GM19023 (cell line): ENCODE data around the gene KLHDC9.

Source experiments
- ATAC-seq: cut with Tn5 transposase; IDR thresholded peaks from one replicate; pipeline ENCODE4 v1.9.1; 2021; ENCODE audit warnings: mild to moderate bottlenecking, moderate library complexity; ENCODE audit not compliant: unreplicated experiment

Gene KLHDC9

GRCh38 chr1:161076410-161076809, 21.8 kb upstream of the KLHDC9 start:
- no peak for ATAC-seq

GRCh38 chr1:161077426-161077825, 20.7 kb upstream of the KLHDC9 start:
- no peak for ATAC-seq

- no peak for ATAC-seq
Observed at GRCh38 chr1:161079436-161080110, 18.6 kb upstream of the KLHDC9 start.

GRCh38 chr1:161080441-161081405, 17.4 kb upstream of the KLHDC9 start:
- ATAC-seq = no peak

- ATAC-seq = no peak
Observed at GRCh38 chr1:161081519-161081918, 16.6 kb upstream of the KLHDC9 start.

- no peak for ATAC-seq
Observed at GRCh38 chr1:161082483-161082882, 15.7 kb upstream of the KLHDC9 start.

GRCh38 chr1:161082996-161083747, 15.0 kb upstream of the KLHDC9 start:
- ATAC-seq = no peak

- no peak for ATAC-seq
Observed at GRCh38 chr1:161083748-161084596, 14.2 kb upstream of the KLHDC9 start.

- ATAC-seq = no peak
Observed at GRCh38 chr1:161084597-161084988, 13.6 kb upstream of the KLHDC9 start.

GRCh38 chr1:161085165-161085564, 13.0 kb upstream of the KLHDC9 start:
- ATAC-seq = no peak

- ATAC-seq = no peak
Observed at GRCh38 chr1:161086457-161086856, 11.7 kb upstream of the KLHDC9 start.

- no peak for ATAC-seq
Observed at GRCh38 chr1:161088587-161089110, 9.5 kb upstream of the KLHDC9 start.

GRCh38 chr1:161089251-161089924, 8.8 kb upstream of the KLHDC9 start, which contains the start of gene NECTIN4:
Gene NECTIN4, minus strand, starts transcription at chr1:161089558. Its CDS starts 262 bp downstream, at chr1:161089296.
- no peak for ATAC-seq

- ATAC-seq = no peak
Observed at GRCh38 chr1:161089938-161090337, 8.2 kb upstream of the KLHDC9 start.

- no peak for ATAC-seq
Observed at GRCh38 chr1:161090617-161091016, 7.5 kb upstream of the KLHDC9 start.

- no peak for ATAC-seq
Observed at GRCh38 chr1:161091093-161091492, 7.1 kb upstream of the KLHDC9 start.

- no peak for ATAC-seq
Observed at GRCh38 chr1:161091796-161092507, 6.2 kb upstream of the KLHDC9 start.

- no peak for ATAC-seq
Observed at GRCh38 chr1:161092621-161093028, 5.5 kb upstream of the KLHDC9 start.

GRCh38 chr1:161094481-161094880, 3.7 kb upstream of the KLHDC9 start:
- ATAC-seq = no peak
